BLaER1 treated with 17β-estradiol and CSF1 and Interleukin-3, amounts not matched to agents 10 nM and 100 nM (cell line): ENCODE results near the gene HNMT.

Source experiments
- H3K27ac ChIP-seq, 11 experiments: shearing (Covaris generic); formaldehyde crosslinking; 2 replicates each; pipeline ENCODE4 v1.8.1; 2022
- H3K27me3 ChIP-seq, 11 experiments: shearing (Covaris generic); formaldehyde crosslinking; 2 replicates each; pipeline ENCODE4 v1.8.1; 2022
- H3K36me3 ChIP-seq, 11 experiments: shearing (Covaris generic); formaldehyde crosslinking; 2 replicates each; pipeline ENCODE4 v1.8.1; 2022
- H3K4me1 ChIP-seq, 10 experiments: shearing (Covaris generic); formaldehyde crosslinking; 2 replicates each; pipeline ENCODE4 v1.8.1; 2022
- H3K4me2 ChIP-seq, 11 experiments: shearing (Covaris generic); formaldehyde crosslinking; 2 replicates each; pipeline ENCODE4 v1.8.1; 2022
- H3K4me3 ChIP-seq, 10 experiments: shearing (Covaris generic); formaldehyde crosslinking; 2 replicates each; pipeline ENCODE4 v1.8.1; 2022
- H3K9ac ChIP-seq, 11 experiments: shearing (Covaris generic); formaldehyde crosslinking; 2 replicates each; pipeline ENCODE4 v1.8.1; 2022
- H3K9me3 ChIP-seq, 11 experiments: shearing (Covaris generic); formaldehyde crosslinking; replicated peaks in 1 of 11; 2 replicates each; pipeline ENCODE4 v1.8.1; 2022
- H4K20me1 ChIP-seq, 11 experiments: shearing (Covaris generic); formaldehyde crosslinking; 2 replicates each; pipeline ENCODE4 v1.8.1; 2022
- Cebpa-rat ChIP-seq, 11 experiments: shearing (Covaris generic); IDR thresholded peaks; 2 replicates each; pipeline ENCODE4 v1.8.1; 2022

Gene HNMT

DNA sequence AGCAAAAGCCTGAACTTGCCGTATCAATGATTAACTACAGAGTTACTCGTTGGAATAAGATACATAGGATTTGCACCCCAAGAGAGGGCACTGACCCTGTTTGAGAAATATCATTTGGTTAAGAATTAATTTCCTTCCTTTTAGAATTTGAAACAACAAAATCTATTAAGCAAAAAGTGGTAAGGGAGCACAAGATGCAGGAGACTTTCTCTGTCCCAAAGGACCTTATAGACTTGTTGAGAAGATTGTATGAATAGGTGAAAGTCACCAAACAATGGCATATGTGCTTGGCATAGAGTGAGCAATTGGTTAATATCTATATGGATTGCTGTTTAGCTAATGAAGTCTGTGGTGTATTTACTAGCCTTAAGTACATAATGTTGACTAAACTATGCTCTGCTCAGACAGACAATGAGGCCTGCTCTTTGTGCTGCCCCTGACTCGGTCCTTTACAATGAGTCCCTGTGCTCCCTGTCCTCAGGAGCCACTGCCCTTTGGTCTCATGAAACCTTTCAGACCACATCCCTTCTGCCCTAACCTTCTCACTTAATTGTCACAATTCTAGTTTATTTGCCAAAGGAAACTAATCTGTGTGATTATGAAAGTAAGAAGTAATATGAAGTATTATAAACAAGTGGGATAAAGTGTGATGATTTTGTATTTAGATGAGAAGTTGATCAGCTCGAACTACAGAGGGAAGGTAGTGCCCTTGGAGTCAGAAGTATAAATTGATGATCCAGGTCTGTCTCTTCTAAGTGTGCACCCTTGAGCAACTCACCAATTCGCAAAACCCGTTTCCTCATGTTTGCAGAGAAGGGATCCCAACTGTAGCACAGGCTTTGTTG is 21.2 kb upstream of the HNMT start:
- peaks cover 0 to 40% (median 0%) of the 10 kb centered on the region in 10 experiments; a peak in 6 of 20 replicates for H3K4me1 ChIP-seq
- H3K9ac ChIP-seq, result no peak overlapping the region
- H4K20me1 ChIP-seq, result no peaks in the 10 kb centered on the region
- no peaks in the 10 kb centered on the region for H3K36me3 ChIP-seq
- peak overlapping the region in 1 of 11 experiments; percentile 9; a peak in 1 of 22 replicates for H3K4me2 ChIP-seq
- no peak overlapping the region for H3K27ac ChIP-seq
- TF ChIP-seq Cebpa-rat (IDR thresholded peaks at IDR 0.05), result no peak
- H3K9me3 ChIP-seq, result no peaks in the 10 kb centered on the region
- H3K27me3 ChIP-seq, result no peaks in the 10 kb centered on the region
- no peak overlapping the region for H3K4me3 ChIP-seq

DNA sequence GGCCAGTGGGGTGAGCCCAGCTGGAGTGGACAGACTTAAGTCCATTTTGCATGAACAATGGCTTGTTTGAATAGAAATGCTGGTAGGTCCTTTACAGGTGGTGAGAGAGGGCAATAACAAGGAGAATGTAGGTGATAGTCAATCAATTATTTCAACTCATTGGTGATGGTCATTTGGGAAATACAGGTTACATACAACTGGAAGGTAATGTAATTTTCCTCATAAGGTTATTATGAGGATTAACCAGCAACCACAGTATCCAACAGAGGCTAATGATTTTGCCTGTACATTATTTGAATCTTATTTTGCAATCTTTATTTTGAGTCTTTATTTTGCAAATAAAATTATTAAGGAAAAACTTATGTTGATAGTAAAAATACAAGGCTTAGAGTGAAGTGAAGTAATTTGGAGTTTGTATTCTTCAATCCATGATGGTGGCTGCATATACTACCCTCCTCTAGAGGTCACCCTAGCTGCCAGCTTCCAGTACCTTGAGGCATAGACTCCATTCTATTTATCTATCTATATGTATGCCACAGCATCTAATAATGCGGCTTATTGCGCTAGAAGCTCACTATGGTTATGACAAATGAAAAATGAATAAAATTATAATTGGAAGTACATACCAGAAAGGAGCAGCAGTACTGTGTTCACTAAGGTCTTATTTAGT is 20.5 kb upstream of the HNMT start:
- H3K9me3 ChIP-seq, result no peaks in the 10 kb centered on the region
- H3K4me3 ChIP-seq, result no peak overlapping the region
- no peaks in the 10 kb centered on the region for H4K20me1 ChIP-seq
- no peak for TF ChIP-seq Cebpa-rat (IDR thresholded peaks at IDR 0.05)
- no peak overlapping the region for H3K27ac ChIP-seq
- H3K27me3 ChIP-seq, result no peaks in the 10 kb centered on the region
- H3K36me3 ChIP-seq, result no peaks in the 10 kb centered on the region
- peaks cover 0 to 39% (median 0%) of the 10 kb centered on the region in 10 experiments; a peak in 6 of 20 replicates for H3K4me1 ChIP-seq
- H3K4me2 ChIP-seq, result no peak overlapping the region
- H3K9ac ChIP-seq, result no peak overlapping the region

DNA sequence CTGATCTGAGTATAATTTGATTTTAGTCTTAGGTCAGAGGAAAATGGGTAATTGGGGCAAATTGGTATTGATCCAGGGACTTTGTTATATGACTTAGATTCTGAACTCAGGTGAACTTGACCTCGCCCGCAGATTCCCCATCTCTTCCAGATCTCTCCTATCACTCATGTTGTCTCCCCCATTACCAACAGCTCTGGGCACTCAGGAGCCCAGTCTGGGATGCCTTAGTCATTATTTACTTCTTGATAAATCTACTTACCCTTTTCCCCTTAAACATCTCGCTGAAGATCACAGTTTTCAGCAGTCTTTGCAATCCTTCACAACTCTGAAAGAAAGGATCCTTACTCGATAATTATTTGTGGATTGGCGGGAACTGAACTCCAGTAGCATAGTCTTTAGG is 19.6 kb upstream of the HNMT start:
- Histone ChIP-seq H3K9me3 (no peaks in the 10 kb centered on the region), H4K20me1 (no peaks in the 10 kb centered on the region), H3K4me3 (no peak overlapping the region), H3K27me3 (no peaks in the 10 kb centered on the region), H3K9ac (no peak overlapping the region), H3K27ac (no peak overlapping the region), H3K36me3 (no peaks in the 10 kb centered on the region), H3K4me1 (peaks cover 0 to 40% (median 0%) of the 10 kb centered on the region in 10 experiments; a peak in 6 of 20 replicates), H3K4me2 (no peak overlapping the region)
- TF ChIP-seq Cebpa-rat (IDR thresholded peaks at IDR 0.05), result no peak

DNA sequence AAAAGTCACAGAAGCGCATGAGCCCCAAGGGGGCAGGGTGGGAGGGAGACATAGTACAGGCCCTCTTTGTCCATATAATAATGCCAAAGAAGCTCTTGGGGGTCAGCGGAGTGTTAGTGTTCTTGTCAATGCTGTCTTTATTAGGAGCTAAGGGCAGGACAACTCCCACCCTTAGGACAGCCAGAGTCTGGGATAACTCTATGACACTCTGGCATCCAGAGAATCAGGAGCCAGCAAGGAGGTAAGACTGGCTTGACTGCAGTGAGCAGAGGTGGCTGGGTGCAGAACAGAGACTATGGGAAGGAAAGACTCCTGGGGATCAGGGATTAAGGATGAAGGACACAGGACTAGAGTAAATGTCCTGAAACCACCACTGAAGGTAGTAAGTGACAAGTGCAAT is 19.0 kb upstream of the HNMT start:
- Histone ChIP-seq H4K20me1 (no peaks in the 10 kb centered on the region), H3K9me3 (no peaks in the 10 kb centered on the region), H3K36me3 (no peaks in the 10 kb centered on the region), H3K4me2 (no peak overlapping the region), H3K4me1 (peaks cover 0 to 42% (median 0%) of the 10 kb centered on the region in 10 experiments; a peak in 8 of 20 replicates), H3K4me3 (no peak overlapping the region), H3K27me3 (no peaks in the 10 kb centered on the region), H3K27ac (no peak overlapping the region), H3K9ac (no peak overlapping the region)
- no peak for TF ChIP-seq Cebpa-rat (IDR thresholded peaks at IDR 0.05)

DNA sequence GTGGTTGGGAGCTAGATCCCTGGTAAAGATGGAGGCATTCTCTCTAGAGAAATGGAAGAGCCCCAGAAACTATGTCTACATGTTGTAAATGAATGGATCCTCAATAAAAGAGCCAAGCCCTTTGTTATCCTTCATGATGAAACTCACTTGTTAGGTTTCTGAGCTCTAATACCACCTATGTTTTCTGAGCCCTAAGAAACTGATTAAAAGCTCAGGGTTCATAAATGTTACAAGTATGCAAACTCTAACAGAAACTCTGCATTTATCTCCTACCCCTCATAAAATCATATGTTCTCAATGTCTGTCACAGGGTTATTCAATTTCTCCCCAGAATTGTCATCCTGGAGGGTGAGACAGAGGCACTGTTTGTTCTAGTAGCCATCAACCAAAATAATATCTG is 18.0 kb upstream of the HNMT start:
- no peak overlapping the region for H3K4me3 ChIP-seq
- no peak overlapping the region for H3K4me2 ChIP-seq
- H3K36me3 ChIP-seq, result no peaks in the 10 kb centered on the region
- peaks cover 0 to 48% (median 0%) of the 10 kb centered on the region in 10 experiments; a peak in 8 of 20 replicates for H3K4me1 ChIP-seq
- no peaks in the 10 kb centered on the region for H4K20me1 ChIP-seq
- no peak for TF ChIP-seq Cebpa-rat (IDR thresholded peaks at IDR 0.05)
- H3K9me3 ChIP-seq, result no peaks in the 10 kb centered on the region
- H3K9ac ChIP-seq, result no peak overlapping the region
- H3K27ac ChIP-seq, result no peak overlapping the region
- no peaks in the 10 kb centered on the region for H3K27me3 ChIP-seq

DNA sequence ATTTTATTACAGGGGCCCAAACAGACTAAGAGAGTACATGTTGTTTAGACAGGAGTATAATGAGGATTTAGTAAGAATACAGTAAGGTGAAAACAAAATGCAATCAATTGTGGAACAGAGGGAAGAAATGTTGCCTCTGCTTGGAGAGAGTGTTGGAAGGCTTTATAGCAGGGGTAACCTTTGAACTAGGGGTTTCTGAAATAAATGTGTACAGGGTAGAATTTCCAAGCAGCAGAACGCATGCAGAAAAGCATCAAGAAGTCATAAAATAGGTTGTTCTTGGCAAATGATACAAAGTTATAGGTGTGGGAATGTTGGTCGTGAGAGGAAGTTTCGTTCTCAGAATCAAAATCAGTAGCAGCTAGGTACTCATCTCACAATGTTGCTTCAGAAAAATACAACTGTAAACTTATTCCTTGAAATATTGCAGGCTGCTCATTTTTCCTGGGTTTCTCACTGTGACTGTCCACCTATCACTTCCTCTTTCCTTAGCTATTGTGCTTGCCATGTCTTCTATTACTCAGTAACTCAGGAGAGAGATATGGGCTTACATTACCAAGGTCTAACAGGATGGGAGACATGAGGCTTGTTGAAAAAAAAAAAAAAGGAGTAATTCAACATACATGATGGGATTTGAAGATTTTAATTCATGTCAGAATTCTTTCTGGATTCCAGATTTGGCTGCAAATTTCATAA is 17.1 kb upstream of the HNMT start:
- 0 out of 22 replicates have a peak, but pooled peaks cover 0 to 2% (median 0%) of the 10 kb centered on the region in 11 experiments for H3K9me3 ChIP-seq
- H3K4me3 ChIP-seq, result no peak overlapping the region
- no peaks in the 10 kb centered on the region for H3K27me3 ChIP-seq
- TF ChIP-seq Cebpa-rat (IDR thresholded peaks at IDR 0.05), result no peak
- no peaks in the 10 kb centered on the region for H3K36me3 ChIP-seq
- peaks cover 0 to 55% (median 0%) of the 10 kb centered on the region in 10 experiments; a peak in 8 of 20 replicates for H3K4me1 ChIP-seq
- H3K9ac ChIP-seq, result no peak overlapping the region
- H4K20me1 ChIP-seq, result no peaks in the 10 kb centered on the region
- H3K27ac ChIP-seq, result no peak overlapping the region
- peak overlapping the region in 3 of 11 experiments; percentile 22 to 42 (median 25); a peak in 5 of 22 replicates for H3K4me2 ChIP-seq

DNA sequence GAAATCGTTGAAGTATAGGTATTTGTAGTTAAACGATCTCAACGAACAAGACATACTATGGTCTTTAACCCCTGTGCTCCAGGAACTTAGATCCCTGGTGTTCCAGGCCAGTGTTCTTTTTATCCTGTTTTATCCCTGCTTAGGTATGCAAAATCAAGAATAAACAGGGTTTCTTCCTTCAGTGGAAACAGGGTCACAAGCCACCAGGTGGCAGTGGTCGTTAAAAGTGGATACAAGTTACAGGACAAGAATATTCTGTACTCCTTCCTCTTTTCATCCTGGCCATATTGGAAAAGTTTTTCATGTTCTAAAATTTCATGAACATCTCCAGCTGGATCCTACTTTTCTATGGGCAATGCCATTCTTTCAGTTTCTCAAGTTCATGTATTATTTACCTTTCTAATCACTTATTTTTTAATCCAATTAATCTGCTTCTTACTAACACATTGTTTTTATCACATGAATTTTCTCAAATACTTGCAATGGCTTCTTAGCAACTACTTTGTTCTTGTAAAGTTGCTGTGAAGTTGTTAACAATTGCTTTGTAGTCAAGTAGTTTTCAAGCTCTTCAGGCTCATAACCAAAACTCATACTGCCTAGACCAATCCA is 16.4 kb upstream of the HNMT start:
- H3K4me3 ChIP-seq, result no peak overlapping the region
- no peak for TF ChIP-seq Cebpa-rat (IDR thresholded peaks at IDR 0.05)
- peaks cover 0 to 55% (median 0%) of the 10 kb centered on the region in 10 experiments; a peak in 8 of 20 replicates for H3K4me1 ChIP-seq
- no peak overlapping the region for H3K9ac ChIP-seq
- H3K27me3 ChIP-seq, result no peaks in the 10 kb centered on the region
- peaks cover 0 to 8% (median 0%) of the 10 kb centered on the region in 11 experiments; a peak in 1 of 22 replicates for H3K9me3 ChIP-seq
- peak overlapping the region in 3 of 11 experiments; percentile 22 to 42 (median 25); a peak in 4 of 22 replicates for H3K4me2 ChIP-seq
- H3K27ac ChIP-seq, result no peak overlapping the region
- H4K20me1 ChIP-seq, result no peaks in the 10 kb centered on the region
- H3K36me3 ChIP-seq, result no peaks in the 10 kb centered on the region

DNA sequence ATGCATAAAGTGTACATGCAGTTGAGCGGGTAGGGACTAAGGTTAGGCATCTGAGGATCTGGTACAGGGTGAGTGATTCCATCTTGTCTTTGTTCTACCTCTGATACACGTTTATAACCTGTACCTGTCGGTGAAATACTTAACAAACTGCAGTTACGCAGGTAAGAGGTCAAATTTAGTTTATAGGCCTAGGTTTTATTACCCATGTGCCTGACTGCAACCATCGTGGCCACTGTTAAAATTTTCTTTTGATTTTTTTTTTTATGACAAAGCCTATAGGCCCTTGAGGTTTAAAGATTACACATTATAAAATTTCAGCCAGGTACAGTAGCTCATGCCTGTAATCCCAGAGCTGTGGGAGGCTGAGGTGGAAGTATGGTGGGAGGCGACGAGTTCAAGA is 15.4 kb upstream of the HNMT start:
- peaks cover 0 to 9% (median 0%) of the 10 kb centered on the region in 11 experiments; a peak in 1 of 22 replicates for H3K9me3 ChIP-seq
- no peak for TF ChIP-seq Cebpa-rat (IDR thresholded peaks at IDR 0.05)
- H3K9ac ChIP-seq, result no peak overlapping the region

More for the DNA sequence above, 15.4 kb upstream of the HNMT start:
- Histone ChIP-seq H3K36me3 (no peaks in the 10 kb centered on the region), H3K27me3 (no peaks in the 10 kb centered on the region), H4K20me1 (no peaks in the 10 kb centered on the region), H3K4me1 (peaks cover 0 to 64% (median 0%) of the 10 kb centered on the region in 10 experiments; a peak in 8 of 20 replicates), H3K4me2 (peak overlapping the region in 1 of 11 experiments; percentile 49; a peak in 1 of 22 replicates), H3K27ac (no peak overlapping the region), H3K4me3 (no peak overlapping the region)
